HL-60/S4 (cell line): ENCODE data around the gene MARCHF6.
"Not testable (repeated sequence)": the region's sequence is repeated elsewhere in the genome, so short reads cannot be mapped to it uniquely, and the experiment has no call there.

ENCODE experiments used
- in situ Hi-C: fragments of 300-500 bp; cut with MboI; formaldehyde crosslinking; loops from 2 replicates; pipeline ENCODE4 v1.14.3; 2022; ENCODE audit warnings: low sequenced_read_pairs

MARCHF6 gene, protein sequence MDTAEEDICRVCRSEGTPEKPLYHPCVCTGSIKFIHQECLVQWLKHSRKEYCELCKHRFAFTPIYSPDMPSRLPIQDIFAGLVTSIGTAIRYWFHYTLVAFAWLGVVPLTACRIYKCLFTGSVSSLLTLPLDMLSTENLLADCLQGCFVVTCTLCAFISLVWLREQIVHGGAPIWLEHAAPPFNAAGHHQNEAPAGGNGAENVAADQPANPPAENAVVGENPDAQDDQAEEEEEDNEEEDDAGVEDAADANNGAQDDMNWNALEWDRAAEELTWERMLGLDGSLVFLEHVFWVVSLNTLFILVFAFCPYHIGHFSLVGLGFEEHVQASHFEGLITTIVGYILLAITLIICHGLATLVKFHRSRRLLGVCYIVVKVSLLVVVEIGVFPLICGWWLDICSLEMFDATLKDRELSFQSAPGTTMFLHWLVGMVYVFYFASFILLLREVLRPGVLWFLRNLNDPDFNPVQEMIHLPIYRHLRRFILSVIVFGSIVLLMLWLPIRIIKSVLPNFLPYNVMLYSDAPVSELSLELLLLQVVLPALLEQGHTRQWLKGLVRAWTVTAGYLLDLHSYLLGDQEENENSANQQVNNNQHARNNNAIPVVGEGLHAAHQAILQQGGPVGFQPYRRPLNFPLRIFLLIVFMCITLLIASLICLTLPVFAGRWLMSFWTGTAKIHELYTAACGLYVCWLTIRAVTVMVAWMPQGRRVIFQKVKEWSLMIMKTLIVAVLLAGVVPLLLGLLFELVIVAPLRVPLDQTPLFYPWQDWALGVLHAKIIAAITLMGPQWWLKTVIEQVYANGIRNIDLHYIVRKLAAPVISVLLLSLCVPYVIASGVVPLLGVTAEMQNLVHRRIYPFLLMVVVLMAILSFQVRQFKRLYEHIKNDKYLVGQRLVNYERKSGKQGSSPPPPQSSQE

GRCh38 chr5:10353241-10354047 is at the start of gene MARCHF6:
Gene MARCHF6 (plus strand): TSS chr5:10353695. CDS start chr5:10353899, 204 bp downstream.
- in situ Hi-C loops: no loop called here

GRCh38 chr5:10303699-10304170 is 49.8 kb upstream of the MARCHF6 start:
- in situ Hi-C loops: no loop called here

DNA sequence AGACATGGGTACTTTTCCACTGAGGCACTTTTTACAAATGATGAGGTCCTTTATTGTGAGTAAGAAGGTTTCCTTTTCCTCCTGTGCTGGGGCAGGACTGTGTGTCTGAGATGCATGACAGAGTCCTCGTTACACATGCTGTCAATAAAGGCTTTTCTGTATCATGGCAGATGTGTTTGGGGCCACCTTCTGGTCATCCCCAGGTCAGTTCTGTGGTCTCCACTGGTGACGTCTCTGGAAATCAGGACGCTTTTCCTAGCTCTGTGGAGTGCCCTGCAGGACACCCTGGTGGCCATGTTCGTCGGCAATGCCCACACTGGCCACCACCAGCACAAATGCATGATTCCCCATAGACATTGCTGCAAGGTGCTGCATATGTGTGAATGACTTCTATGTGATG is 48.6 kb upstream of the MARCHF6 start:
- in situ Hi-C loops: no loop called here

DNA sequence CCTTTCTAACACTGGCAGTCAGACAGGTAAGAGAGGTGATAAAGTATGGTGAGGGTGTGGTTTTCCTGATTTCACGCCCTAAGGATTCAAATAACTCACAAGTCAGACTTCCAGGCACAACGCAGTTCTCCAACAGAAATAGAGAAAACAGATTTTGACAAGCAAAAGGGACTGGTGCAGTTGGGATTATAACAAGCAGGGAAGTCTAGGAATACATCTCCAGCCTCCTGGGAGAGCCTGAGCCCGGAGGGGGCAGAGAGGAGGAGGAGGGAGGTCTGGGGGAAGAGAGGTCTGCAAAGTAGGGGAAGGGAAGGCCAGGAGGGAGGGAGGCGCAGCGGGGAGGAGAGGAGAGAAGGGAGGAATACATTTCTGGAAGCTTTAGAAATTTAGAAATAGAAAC is 47.4 kb upstream of the MARCHF6 start:
- in situ Hi-C loops: no loop called here

DNA sequence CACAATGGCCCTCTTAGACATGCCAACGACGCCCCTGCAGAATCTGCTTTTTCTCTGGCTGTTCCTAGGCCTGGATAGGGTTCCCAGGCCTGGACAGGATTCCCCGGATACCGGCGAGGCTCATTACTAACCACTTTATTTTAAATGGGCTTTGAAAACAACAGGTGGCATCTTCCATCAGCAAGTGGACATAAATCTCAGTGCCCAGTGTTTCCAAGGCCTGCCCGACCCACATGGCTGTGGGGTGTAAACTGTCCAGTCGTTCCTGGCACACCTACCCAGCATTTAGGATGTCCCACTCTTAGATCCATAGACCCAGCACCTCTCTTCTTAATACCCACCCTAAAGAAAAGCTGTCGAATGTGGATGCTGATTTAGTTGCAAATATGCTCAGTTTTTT is 46.7 kb upstream of the MARCHF6 start:
- in situ Hi-C loops: no loop called here

DNA sequence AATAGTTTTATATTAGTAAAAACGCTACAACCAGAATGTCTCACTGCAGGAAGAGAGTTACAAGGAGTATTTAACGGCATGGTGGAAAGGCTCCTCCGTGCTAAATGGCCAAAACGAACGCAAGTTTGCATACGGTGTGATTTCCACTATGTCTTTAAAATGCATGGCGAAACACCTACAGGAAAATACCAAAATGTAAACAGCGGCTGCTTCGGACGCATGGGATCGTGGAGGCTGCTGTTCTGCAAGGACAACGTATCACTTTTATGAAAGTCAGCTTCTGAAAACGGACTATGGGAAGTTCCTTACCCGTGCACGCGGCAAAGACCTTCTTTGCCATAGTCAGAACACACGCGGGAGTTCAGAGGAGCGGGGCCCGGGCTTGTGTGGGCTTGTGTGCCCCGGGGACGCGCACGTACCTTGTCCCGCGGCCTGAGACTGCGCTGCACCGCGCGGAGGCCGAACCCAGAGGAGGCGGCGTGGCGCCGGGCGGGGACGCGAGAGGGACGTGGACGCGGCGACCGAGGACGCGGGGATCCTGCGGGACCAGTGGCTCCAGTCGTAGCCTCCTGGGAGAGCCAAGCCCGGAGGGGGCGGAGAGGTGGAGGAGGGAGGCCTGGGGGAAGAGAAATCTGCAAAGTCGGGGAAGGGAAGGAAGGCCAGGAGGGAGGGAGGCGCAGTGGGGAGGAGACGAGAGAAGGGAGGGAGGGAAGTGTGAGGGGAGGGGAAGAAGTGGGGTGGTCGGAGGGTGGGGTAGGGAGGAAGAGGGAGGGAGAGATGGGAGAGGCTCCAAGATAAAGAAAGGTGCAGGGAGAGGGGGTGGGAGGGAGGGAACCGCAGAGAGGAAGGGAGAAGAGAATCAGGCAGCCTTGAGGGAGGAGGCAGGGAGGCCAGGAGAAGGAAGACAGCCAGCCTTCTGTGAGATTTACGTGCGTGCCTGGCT is 46.0 kb upstream of the MARCHF6 start, which contains the start of gene CMBL:
Gene CMBL, minus strand, starts transcription at position 697 of the 943 bp plus-strand sequence. CDS start 17,140 bp downstream, outside the sequence.
- in situ Hi-C loops: no loop called here

DNA sequence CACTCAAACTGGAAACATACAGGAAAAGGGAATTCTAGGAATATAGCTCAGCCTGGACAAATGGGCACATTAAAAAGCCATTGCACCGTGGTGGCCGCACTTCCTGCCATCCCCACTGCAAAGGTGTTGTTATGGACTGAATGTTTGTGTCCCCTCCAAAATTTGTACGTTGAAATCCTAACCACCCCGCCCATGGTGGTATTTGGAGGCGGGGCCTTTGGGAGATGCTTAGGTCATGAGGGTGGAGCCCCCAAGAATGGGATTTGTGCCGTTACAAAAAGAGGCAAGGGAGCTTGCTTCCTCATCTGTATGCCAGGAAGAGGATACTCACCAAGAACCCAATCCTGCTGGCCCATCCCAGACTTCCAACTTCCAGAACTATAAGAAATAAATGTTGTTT is 44.7 kb upstream of the MARCHF6 start:
- in situ Hi-C loops: no loop called here

GRCh38 chr5:10310066-10310779 is 43.3 kb upstream of the MARCHF6 start:
- in situ Hi-C loops: no loop called here

GRCh38 chr5:10310835-10311570 is 42.5 kb upstream of the MARCHF6 start:
- in situ Hi-C loops: not testable (repeated sequence)

DNA sequence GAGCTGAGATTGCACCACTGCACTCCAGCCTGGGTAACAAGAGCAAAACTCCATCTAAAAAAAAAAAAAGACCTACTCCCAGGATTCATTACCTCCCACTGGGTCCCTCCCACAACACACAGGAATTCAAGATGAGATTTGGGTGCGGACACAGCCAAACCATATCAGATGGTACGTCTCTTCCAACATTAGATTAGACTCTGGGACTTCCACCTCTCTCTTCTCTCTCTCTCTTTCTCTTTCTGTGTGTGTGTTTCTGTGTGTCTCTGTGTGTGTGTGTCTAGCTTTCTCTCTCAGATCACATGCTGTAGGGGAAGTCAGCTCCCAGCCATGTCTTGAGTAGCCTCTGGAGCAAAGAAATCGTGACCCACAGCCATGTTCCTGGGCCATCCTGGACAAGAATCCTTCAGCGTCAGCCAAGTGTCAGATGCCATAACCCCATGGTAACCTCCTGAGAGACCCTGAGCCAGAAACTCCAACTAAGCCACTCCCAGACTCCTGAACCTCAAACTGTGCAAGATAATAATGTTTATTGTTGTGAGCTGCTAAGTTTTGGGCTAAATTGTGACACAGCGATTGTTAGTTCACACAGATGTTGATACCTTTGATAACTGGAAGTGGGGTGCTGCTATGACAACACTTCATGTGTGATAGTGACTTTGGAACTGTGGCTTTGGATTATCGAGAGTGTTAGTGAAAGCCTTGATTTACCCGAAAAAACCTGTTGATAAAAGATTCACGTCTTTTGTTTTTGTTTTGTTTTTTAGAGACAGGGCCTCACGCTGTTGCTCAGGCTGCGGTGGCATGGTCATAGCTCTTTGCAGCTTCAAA is 41.7 kb upstream of the MARCHF6 start:
- in situ Hi-C loops: no loop called here

DNA sequence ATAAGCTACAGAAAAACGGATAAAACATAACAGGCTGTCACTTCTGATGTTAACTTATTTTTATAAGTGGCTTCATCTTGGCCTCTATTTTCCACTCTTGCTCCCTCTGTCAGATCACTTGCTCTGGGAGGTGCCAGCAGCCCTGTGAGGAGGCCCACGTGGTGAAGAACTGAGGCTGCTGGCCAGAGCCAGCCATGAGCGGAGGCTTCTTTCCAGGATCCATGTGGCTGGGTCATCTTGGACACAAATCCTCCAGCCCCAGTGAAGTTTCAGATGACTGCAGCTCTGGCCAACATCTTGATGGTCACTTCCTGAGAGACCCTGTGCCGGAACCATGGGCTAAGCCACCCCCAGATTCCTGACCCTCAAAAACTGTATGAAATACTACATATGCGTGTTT is 38.3 kb upstream of the MARCHF6 start:
- in situ Hi-C loops: no loop called here

- in situ Hi-C loops: no loop called here
Measured at GRCh38 chr5:10315824-10316509, 37.5 kb upstream of the MARCHF6 start.

- in situ Hi-C loops: no loop called here
Measured at GRCh38 chr5:10317825-10318682, 35.4 kb upstream of the MARCHF6 start.

- in situ Hi-C loops: no loop called here
Measured at GRCh38 chr5:10319202-10319851, 34.2 kb upstream of the MARCHF6 start.

- in situ Hi-C loops: no loop called here
Measured at GRCh38 chr5:10320793-10321192, 32.7 kb upstream of the MARCHF6 start.
